Activated naive CD4-positive, alpha-beta T cell treated with anti-CD3 and anti-CD28 coated beads, Interleukin-2, amount 50 U/mL, for 24 hours (primary cell): ENCODE results near the gene RXRA.

Source experiments
- H3K27ac Mint-ChIP-seq: one replicate; pipeline ENCODE4 v1.8.0; 2021; ENCODE audit warnings: mild to moderate bottlenecking, mixed read lengths
- H3K27me3 Mint-ChIP-seq: one replicate; pipeline ENCODE4 v1.8.0; 2021; ENCODE audit warnings: mixed read lengths
- H3K36me3 Mint-ChIP-seq: one replicate; pipeline ENCODE4 v1.8.0; 2021; ENCODE audit warnings: mixed read lengths
- H3K4me1 Mint-ChIP-seq: one replicate; pipeline ENCODE4 v1.8.0; 2021; ENCODE audit warnings: mixed read lengths
- H3K4me3 Mint-ChIP-seq: one replicate; pipeline ENCODE4 v1.8.0; 2021; ENCODE audit warnings: mild to moderate bottlenecking, mixed read lengths
- H3K9me3 Mint-ChIP-seq: one replicate; pipeline ENCODE4 v1.8.0; 2021; ENCODE audit warnings: mixed read lengths

Gene RXRA

DNA sequence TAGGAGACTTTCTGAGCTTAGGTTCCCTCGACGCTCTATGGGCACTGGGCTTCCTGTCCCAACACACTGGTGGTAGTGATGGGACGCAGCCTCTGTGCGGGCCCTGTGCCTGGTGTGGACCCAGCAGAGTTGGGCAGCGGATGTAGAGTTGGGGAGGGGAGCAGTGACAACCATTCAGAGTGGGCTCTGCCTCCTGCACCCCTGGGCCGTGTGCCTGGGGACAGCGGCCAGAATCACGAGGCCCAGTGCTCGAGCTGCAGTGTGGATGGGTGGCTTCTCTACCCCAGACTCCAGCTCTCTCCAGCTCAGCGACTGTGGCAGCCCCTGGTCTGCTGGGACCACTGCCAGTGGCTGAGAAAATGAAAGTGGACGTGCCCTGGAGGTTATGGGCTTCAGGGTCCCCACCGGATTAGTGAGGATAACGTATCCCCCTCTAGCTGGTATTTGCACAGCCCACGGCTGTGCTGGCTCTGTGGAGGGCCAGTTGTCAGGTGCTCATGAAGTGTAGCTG lies 18.6 kb downstream of the RXRA start:
- no peak overlapping the region for H3K4me3 Mint-ChIP-seq
- no peaks in the 10 kb centered on the region for H3K9me3 Mint-ChIP-seq
- no peak overlapping the region for H3K27ac Mint-ChIP-seq
- no peaks in the 10 kb centered on the region for H3K36me3 Mint-ChIP-seq
- no peaks in the 10 kb centered on the region for H3K27me3 Mint-ChIP-seq
- peaks cover 11% of the 10 kb centered on the region for H3K4me1 Mint-ChIP-seq

GRCh38 chr9:134345737-134346136 lies 19.5 kb downstream of the RXRA start:
- Mint-ChIP-seq H3K9me3 (no peaks in the 10 kb centered on the region), H3K4me3 (no peak overlapping the region), H3K27me3 (no peaks in the 10 kb centered on the region), H3K27ac (no peak overlapping the region), H3K4me1 (peaks cover 11% of the 10 kb centered on the region), H3K36me3 (no peaks in the 10 kb centered on the region)

DNA sequence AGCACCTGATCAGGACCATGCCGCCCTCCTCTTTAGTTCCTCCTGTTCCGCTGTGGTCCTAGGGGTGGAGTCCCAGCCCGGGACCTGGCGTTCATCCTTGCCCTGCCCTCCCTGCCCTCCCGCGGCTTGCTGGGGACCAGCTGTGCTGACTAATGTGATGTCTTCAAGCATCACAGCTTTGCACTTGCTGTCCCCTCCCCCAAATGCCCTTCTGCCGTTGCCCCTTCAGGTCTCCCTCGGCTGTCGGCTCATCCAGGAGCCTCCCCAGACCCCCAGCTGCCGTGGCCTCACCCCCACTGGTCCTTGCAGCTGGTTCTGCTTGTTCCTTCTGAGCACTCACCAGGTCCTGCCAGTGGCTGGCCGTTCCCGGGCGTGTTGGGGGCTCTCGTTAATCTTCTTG lies 19.9 kb downstream of the RXRA start:
- Mint-ChIP-seq H3K36me3 (no peaks in the 10 kb centered on the region), H3K27me3 (no peaks in the 10 kb centered on the region), H3K9me3 (no peaks in the 10 kb centered on the region), H3K27ac (no peak overlapping the region), H3K4me1 (peaks cover 11% of the 10 kb centered on the region), H3K4me3 (no peak overlapping the region)

- Mint-ChIP-seq H3K9me3 (no peaks in the 10 kb centered on the region), H3K36me3 (no peaks in the 10 kb centered on the region), H3K4me1 (peaks cover 11% of the 10 kb centered on the region), H3K27me3 (no peaks in the 10 kb centered on the region), H3K27ac (no peak overlapping the region), H3K4me3 (no peak overlapping the region)
Measured at GRCh38 chr9:134346840-134347583, 20.8 kb downstream of the RXRA start.

DNA sequence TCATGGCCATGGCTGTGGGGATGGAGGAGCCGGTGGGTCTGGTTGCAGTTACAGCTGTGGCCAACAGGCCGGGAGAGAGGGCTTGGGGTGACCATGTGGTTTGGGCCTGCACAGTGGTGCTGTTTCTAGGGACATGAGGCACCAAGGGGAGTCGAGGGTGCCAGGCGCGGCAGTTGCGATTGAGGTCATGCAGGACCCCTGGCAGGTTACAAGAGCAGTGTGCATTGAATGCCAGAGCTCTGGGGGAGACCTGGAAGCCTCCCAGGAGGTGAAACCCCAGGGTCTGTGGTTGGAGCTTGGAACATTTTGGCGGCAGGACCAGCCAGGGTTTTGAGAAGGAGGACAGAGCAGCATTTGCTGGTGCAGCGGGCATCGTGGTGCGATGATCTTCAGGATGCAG lies 21.7 kb downstream of the RXRA start:
- Mint-ChIP-seq H3K27me3 (no peaks in the 10 kb centered on the region), H3K27ac (peak overlapping the region; percentile 72), H3K36me3 (no peaks in the 10 kb centered on the region), H3K4me1 (peaks cover 11% of the 10 kb centered on the region), H3K9me3 (no peaks in the 10 kb centered on the region), H3K4me3 (no peak overlapping the region)

- H3K36me3 Mint-ChIP-seq = no peaks in the 10 kb centered on the region
- H3K27ac Mint-ChIP-seq = no peak overlapping the region
Measured at GRCh38 chr9:134348404-134349155, 22.3 kb downstream of the RXRA start.

DNA sequence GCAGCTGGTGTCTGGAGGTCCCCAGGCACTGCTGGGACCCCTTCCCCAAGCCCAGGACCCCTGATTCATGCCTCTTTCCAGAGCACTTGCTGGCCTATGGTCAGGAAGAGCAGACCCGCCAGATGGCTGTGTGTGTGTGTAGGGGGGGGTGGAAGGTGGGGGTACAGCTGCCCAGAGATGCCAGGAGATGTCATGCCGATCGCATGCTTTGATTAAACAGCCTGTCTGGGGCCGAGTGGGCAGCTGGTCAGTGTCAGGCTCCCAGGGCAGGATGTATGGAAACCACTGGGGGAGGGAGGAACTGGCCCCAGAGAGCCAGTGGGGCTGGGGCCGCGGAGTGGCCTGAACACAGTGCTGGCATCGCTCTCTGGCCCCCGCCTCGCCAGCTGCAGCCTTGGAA lies 23.7 kb downstream of the RXRA start:
- Mint-ChIP-seq H3K27ac (no peak overlapping the region), H3K27me3 (no peaks in the 10 kb centered on the region), H3K9me3 (no peaks in the 10 kb centered on the region), H3K4me3 (no peak overlapping the region), H3K4me1 (no peaks in the 10 kb centered on the region), H3K36me3 (no peaks in the 10 kb centered on the region)

More at GRCh38 chr9:134348404-134349155, 22.3 kb downstream of the RXRA start:
- Mint-ChIP-seq H3K9me3 (no peaks in the 10 kb centered on the region), H3K4me1 (peaks cover 11% of the 10 kb centered on the region), H3K27me3 (no peaks in the 10 kb centered on the region), H3K4me3 (no peak overlapping the region)

- Mint-ChIP-seq H3K27ac (no peak overlapping the region), H3K9me3 (no peaks in the 10 kb centered on the region)
Measured at GRCh38 chr9:134350416-134350994, 24.2 kb downstream of the RXRA start.

DNA sequence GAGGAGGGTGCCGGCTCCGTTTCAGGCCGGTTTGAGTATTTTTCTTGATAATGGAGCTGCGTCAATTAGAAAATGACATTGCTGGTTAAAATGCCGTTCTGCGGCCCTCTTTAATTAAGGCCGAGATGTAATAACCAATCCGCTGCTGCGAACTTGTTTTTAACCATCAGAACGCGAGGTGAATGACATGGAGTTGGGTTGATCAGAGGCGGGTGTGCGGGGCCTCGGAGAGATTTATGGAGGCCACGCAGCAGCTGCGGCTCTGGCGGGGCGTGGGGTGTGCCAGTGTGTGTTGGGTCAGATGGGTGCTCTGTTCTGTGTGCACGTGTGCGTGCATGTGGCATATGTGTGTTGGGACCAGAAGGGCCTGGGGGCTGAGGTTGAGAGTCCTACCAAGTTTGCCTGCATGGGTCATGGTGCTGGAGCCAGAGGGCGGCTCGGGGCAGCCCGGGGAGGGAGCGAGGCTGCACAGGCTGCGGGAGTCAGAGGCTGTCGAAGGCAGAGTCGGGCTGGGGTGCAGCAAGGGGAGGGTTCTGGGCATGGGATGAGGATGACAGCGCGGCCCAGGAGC lies 25.4 kb downstream of the RXRA start:
- H3K9me3 Mint-ChIP-seq = no peaks in the 10 kb centered on the region
- no peaks in the 10 kb centered on the region for H3K4me1 Mint-ChIP-seq
- no peaks in the 10 kb centered on the region for H3K36me3 Mint-ChIP-seq
- no peaks in the 10 kb centered on the region for H3K27me3 Mint-ChIP-seq
- H3K4me3 Mint-ChIP-seq = no peak overlapping the region
- no peak overlapping the region for H3K27ac Mint-ChIP-seq

More at GRCh38 chr9:134350416-134350994, 24.2 kb downstream of the RXRA start:
- H3K4me3 Mint-ChIP-seq = no peak overlapping the region
- H3K36me3 Mint-ChIP-seq = no peaks in the 10 kb centered on the region
- H3K4me1 Mint-ChIP-seq = no peaks in the 10 kb centered on the region
- no peaks in the 10 kb centered on the region for H3K27me3 Mint-ChIP-seq

GRCh38 chr9:134352247-134352933 lies 26.1 kb downstream of the RXRA start:
- H3K9me3 Mint-ChIP-seq = no peaks in the 10 kb centered on the region
- H3K27me3 Mint-ChIP-seq = no peaks in the 10 kb centered on the region
- H3K36me3 Mint-ChIP-seq = no peaks in the 10 kb centered on the region
- H3K4me3 Mint-ChIP-seq = no peak overlapping the region
- no peaks in the 10 kb centered on the region for H3K4me1 Mint-ChIP-seq
- no peak overlapping the region for H3K27ac Mint-ChIP-seq

DNA sequence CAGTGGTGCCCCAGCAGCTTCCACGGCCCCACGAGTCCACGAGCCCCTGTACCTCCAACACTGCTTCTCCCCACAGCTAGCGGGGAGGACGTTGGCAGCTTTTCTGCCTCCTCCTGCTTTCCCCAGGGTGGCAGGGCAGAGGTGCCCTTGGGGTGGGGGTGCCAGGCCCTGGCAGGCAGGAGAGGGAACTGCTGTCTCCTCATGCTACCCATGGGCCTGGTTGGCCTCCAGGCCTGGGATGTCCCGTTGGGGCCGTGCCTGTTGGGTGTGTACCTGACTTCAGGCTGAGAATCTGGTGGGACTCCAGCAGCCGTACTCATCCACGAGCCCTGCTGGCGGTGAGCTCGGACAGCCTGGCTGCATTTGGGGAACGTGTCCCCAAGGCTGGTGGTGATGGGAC lies 27.3 kb downstream of the RXRA start:
- H3K9me3 Mint-ChIP-seq = no peaks in the 10 kb centered on the region
- no peaks in the 10 kb centered on the region for H3K27me3 Mint-ChIP-seq
- H3K27ac Mint-ChIP-seq = no peak overlapping the region
- no peak overlapping the region for H3K4me3 Mint-ChIP-seq
- no peaks in the 10 kb centered on the region for H3K36me3 Mint-ChIP-seq
- no peaks in the 10 kb centered on the region for H3K4me1 Mint-ChIP-seq

DNA sequence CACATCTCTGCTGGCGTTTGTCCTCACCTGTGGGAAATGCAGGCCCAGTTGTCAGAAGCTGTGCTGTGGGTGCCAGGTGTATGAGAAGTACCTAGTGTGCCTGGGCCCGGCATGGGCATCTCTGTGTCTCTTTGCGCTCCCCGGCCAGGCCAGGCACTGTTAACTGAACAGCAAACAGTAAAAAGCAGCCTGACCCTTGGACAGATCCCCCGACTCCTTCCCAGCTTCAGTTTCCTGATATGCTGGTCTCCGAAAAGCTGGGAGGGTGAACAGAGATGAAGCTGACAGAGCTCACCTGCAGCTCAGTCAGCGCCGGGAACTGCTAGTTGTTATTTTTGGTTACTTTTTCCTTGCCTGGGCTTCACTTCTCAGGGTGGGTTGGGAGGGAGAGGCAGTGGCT lies 28.9 kb downstream of the RXRA start:
- Mint-ChIP-seq H3K36me3 (no peaks in the 10 kb centered on the region), H3K27ac (no peak overlapping the region), H3K27me3 (no peaks in the 10 kb centered on the region), H3K4me3 (no peak overlapping the region), H3K4me1 (no peaks in the 10 kb centered on the region), H3K9me3 (no peaks in the 10 kb centered on the region)

GRCh38 chr9:134355561-134356279 lies 29.5 kb downstream of the RXRA start:
- Mint-ChIP-seq H3K27me3 (no peaks in the 10 kb centered on the region), H3K4me3 (no peak overlapping the region), H3K36me3 (no peaks in the 10 kb centered on the region), H3K27ac (no peak overlapping the region), H3K4me1 (no peaks in the 10 kb centered on the region), H3K9me3 (no peaks in the 10 kb centered on the region)

GRCh38 chr9:134356496-134357470 lies 30.5 kb downstream of the RXRA start:
- Mint-ChIP-seq H3K4me3 (no peak overlapping the region), H3K9me3 (no peaks in the 10 kb centered on the region), H3K36me3 (no peaks in the 10 kb centered on the region), H3K4me1 (no peaks in the 10 kb centered on the region), H3K27me3 (no peaks in the 10 kb centered on the region), H3K27ac (no peak overlapping the region)
